ELR (cell line): ENCODE measurements around the gene SEPTIN2.
A peak's percentile ranks its signal among the peaks of the same experiment; 100 is the strongest.
"Not testable (repeated sequence)": the region's sequence is repeated elsewhere in the genome, so short reads cannot be mapped to it uniquely, and the experiment has no call there.

Source experiments
- DNase-seq: peaks from one replicate; pipeline ENCODE4 v3.0.0-alpha.2; 2015; ENCODE audit warnings: low read depth

Gene SEPTIN2

DNA sequence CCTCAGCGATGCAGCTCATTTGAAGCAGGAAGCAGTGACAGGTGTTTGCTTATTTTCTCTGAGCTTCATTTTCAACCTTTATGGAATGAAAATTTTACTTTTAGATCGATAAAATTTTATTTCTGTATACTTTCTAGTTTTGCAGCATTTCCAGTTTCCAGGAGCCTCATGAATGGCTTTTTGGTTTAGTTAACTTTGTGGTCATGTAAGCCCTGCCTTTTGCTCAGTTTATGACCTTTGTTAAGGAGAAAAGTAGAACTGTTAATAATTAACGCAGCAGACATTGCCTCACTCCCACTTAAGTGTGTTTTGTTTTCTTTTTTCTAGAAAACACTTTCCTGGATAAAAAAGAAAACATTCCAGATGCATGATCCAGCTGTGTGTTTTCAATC, 35.9 kb downstream of the SEPTIN2 start:
- no peak for DNase-seq

DNA sequence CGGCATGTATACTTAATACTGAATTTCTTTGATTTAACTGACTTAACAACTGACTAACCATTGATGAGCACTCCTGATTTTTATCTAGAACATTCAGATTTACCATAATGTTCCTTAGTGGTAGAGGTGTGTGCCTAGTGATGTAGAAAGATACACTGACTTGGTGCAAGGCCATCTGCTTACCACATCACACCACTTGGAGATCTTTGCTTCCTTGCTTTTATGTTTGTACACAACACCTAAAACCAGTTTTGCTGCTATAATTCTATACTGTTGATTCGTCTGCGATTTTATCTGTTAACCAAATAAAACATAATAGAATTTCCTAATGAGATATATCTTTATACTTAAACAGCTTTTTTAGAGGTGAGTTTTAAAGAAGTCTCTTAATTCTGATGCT, 36.5 kb downstream of the SEPTIN2 start:
- no peak for DNase-seq

DNA sequence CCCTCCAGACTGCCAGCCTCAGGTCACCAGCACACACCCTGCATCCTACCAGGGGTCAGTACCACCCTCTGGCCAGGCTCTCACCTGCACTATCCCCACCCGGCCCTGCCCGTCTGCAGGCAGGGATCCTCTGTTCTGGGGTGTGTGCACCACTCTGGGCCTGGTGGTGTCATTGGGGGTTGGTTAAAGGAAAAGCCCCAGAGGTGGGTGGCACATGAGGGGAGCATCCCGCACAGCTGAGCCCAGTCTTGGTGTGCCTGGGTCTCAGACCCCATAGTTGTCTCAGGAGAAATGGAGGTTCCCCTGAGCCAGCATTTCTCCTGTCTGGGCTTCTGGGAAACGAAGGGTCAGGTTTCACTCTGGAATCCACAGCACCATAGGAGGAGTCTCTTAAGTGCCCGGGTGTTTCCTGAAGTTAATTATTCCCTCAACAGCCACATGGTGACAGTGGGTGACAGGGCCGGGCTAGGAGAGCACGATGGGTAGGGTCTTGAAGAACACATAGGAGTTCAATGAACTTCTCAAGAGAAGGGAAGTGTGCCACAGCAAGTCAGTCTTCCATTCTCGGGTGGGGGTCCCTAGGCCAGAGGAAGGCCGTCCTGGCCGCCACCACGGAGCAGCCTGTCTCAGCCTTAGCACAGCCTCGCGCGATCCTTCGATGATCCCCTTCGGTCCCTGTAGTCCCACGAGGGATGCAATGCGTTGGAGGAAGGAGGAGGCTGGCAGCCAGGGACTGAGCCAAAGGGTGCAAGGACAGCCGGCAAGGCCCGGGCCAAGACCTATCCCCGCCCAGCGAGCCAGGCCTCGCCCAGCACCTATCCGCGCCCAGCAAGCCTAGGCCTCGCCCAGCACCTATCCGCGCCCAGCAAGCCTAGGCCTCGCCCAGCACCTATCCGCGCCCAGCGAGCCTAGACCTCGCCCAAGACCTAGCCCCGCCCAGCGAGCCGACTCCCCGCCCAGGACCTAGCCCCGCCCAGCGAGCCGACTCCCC, 39.2 kb downstream of the SEPTIN2 start:
- DNase-seq, result peak; percentile 87

DNA sequence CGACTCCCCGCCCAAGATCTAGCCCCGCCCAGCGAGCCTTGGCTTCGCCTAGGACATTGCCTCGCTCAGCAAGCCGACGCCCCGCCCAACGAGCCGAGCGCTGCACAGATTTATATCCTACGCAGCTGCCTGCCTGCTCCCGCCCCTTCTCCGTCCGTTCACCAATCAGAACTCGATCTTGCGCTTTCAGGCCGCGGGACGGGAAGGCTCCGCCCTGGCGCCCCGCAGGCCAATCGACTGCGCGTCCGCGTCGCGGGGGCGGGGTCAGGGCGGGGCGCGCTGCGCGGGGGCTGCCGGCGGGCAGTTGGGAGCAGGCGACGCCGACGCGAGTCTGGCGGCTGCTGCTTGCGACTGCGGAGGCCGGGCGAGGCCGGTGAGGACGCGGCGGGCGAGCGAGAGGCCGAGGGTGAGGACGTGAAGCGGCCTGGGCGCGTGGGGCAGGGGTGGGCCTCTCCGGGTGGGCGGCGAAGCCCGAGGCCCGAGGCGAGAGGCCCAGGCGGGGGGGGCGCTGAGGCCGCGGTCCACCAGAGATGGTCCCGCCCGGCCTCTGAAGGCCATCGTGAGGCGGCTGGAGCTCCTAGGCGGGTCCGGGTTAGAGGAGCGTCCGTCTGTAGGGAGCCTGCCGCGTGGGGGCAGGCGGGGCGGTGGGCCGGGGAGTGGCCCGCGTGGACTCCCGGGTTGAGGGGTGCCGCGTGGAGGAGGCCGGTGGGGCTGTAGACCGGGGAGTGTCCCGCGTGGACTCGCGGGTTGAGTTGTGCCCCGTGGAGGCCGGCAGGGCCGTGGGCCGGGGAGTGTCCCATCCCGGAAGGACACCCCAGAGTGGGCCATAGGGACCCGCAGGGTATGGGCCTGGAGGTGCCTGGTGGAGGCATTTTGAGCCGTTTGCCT, 40.5 kb downstream of the SEPTIN2 start, which contains the start of gene FARP2:
Gene FARP2 (plus strand): TSS at position 303 of the 888 bp plus-strand sequence. CDS start 16,823 bp downstream, outside the sequence.
- peak; percentile 98 for DNase-seq

DNA sequence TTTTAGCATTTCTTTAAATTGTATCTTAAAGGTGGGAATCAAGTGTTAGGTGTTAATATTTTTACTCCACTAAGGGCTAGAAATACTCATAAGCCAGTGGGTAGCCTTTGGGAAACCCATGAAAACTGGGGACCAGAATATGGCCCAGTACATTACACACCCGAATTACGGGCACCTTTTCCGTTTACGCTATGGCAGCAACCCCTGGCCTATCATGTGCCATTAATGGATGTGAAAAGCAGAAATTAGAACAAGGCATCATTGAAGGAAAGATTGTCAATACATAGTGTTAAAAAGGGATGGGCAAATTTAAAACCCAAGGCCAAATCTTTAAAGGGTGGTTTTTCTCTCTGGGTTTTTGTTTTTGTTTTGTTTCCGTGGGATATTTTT, 41.1 kb downstream of the SEPTIN2 start:
- DNase-seq, result peak; percentile 25

DNA sequence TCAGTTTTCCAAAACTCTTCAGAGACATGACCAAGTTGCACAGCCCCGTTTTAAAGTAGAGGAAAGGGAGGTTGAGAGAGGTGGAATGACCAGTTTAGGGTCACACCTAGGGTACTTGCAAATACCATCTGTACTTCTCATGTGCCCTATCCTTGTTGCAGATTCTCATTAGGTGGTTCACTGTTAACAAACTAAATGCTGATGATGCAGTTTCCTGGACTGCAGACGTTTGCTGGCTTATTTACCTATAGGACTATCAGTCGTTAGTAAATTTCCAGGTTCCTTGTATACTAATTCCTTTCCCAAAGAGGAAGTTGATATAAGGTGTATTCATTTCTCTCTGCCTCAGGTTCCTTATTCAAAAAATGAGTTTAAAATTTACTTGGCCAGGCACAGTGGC, 41.8 kb downstream of the SEPTIN2 start:
- DNase-seq, result no peak

DNA sequence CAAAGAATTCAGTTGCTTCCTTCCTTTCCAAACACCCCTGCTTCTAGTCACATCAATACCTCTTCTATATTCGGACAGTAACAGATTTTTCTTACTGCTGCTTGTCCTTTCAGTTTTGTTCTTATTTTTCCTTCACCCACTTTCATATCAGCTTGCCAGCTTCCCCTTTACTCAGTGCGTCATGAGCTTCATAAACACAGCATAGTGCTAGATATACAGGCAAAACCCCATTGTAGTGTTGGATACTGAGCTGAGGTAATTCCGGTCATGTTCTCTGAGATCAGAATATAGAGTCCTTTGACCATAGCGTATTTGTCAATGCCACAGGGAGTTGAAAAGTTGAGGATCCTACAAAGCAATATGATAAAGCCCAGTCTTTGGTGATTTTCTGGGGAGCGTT, 42.7 kb downstream of the SEPTIN2 start:
- no peak for DNase-seq

DNA sequence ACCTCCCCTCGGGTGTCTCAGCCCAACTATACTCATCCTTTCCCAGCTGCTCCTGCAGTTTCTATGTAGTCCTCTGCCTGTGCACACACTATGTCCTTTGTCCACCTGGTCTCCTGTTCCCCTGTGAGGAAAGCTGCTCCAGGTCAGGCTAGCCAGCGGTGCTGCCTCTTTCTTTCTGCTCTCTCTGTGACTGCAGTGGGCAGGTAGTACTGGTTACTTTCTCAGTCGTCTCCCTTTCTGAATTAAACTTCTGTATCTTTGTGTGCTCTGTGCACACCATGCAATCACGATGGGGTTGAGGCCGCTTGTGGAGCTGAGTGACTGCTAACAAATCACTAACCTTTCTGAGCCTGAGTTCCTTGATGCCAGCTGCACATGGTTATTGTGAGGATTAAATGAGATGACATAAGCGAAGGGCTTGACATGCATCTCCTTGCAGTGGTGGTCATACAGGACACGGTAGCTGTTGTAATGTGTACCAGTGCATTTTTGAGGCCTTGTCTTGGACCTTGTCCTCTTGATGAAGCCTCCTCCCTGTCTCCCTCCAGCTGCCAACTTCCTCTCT, 43.8 kb downstream of the SEPTIN2 start:
- no peak for DNase-seq

DNA sequence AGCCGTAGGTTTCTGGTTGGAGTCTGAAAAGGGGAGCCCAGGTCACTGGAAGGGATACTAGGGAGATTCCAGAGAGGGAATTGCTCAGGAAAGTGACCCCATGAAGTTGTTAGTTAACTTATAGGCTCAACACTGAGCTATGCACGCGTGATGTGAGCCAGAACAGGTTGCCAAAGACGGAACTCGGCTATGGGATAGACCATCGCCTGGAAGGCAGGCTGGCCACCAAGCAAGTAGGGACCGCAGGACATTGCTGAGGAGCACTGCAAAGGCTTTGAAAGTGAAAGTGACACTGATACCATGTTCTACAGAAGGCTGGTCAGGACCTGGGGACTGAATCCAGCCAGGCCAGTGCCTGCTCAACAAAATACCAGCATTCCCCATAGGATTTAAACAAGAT, 47.7 kb downstream of the SEPTIN2 start:
- no peak for DNase-seq

DNA sequence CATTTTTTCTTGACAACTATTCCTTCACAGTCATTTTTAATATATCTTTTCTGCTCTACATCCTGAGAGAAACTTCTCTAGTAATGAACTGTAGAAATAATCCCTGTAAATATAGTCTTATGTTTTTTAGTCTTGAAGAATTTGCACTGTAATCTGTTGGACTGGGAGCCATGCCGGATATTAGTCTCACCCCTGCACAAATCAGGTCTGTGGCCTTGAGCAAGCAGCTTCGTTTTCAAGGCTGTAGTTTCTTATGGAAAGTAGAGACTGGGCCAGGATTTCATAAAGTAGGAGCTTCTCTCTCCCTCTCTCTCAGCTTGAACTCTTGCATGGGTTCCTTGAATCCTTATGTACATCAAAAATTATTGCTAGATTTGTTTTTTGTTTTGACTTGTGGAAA, 49.1 kb downstream of the SEPTIN2 start:
- DNase-seq, result no peak

DNA sequence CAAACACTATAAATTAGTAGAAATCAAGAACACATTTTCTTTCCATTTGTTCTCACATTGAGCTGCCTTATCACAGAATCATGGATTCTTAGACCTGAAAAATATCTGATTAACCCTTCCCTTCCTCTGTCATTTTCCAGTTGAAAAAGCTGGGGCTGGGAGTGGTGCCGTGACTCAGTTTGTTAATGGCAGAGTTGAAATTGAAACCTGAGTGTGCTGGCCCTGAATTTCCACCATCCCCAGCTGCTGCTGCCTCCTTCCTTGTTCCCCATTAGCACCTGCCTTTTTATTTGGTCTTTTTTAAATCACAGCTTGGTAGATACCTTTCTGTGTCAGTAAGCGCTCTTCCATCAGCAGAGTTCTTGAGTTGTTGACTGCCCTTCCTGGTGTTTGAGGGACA, 51.0 kb downstream of the SEPTIN2 start:
- DNase-seq, result no peak

DNA sequence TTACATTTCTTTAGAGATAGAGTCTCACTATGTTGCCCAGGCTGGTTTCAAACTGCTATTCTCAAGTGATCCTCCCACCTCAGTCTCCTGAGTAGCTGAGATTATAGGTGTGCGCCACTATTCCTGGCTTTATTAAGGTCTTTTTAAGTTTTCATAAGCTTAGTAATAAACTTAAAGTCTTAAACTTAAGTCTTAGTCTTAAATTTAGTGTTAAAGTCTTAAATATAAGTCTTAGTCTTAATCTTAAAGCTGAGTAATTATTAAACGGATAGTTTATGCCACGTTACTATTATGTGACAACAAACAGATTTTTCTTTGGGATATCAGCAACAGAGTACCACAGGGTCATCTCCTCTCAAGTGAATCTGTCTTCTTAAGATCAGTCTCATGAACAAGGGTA, 52.9 kb downstream of the SEPTIN2 start:
- no peak for DNase-seq

DNA sequence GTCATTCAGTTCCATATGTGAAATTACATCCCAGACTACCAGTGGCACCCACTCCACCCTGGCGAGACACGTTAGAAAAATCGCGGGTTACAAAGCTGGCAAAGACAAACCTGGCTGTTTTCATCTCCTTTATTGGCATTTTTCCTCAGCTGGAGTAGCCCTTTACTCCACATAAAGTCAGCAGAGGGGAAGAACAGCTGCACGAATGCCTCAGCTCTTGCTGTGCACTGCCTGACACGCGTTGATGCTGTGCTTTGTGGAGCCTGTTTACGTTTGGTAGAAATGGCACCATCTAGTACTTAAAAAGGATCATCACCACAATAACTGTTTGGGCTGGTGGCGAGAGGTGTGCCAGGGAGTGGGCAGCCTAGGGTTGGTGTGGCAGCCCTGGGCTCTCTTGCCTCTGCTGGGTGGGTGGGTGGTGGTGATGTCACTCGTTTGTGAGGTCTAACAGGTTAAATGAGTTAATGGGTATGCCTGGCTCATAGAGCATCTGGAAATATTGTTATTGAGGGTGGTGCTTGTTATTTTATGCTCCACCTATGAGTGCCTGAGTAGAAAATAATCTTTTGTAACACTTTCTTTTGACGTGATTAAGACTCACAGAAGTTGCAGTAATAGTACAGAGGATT, 56.8 kb downstream of the SEPTIN2 start:
- DNase-seq, result no peak

DNA sequence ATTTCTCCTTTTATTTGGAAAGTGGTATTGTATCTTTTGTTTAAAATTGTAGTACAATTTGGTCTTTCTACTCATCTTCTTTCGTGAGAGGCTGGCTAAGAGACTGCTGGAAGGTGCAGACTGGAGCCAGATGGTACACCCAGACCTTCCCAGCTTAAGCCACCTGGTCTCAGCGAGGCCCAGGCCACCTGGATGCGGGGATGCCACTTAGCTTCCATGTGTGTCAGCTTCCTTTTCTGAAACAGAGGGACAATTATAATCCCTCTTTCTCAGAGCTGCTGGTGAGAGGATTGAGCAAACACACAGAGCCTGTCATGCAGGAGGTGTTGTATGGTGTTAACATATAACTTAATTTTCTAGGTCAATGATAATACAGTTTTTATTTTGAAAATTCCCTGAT, 57.7 kb downstream of the SEPTIN2 start:
- DNase-seq, result no peak

DNA sequence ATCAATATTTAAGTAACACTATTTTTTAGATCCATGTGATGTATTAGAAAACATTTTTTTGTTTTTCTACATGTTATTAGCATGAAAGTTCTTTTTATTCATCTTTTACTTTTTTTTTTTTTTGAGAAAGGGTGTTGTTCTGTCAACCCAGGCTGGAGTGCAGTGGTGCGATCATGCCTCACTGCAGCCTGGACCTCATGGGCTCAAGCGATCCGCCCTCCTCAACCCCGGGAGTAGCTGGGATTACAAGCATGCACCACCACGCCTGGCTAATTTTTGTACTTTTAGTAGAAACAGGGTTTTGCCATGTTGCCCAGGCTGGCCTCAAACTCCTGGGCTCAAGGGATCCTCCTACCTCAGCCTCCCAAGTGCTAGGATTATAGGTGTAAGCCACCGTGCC, 58.2 kb downstream of the SEPTIN2 start:
- not testable (repeated sequence) for DNase-seq

DNA sequence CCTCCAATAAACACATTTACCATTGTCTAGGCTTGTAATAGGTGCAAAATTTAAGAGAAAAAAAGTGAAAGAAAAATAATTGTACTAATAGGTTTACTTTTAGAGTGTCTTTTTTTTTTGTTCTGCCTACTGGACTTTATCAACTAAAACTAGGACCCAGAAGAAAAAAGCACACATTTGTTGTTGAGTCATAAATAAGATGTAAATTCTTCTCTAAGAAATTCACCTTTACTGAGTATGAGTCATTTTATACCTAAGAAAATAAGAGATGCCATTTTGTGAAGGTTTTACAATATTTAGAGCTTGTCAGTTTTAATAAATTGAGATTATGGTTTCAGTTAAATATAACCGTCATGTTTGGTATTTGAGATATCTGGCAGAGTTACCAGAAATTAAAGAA, 59.6 kb downstream of the SEPTIN2 start:
- no peak for DNase-seq

DNA sequence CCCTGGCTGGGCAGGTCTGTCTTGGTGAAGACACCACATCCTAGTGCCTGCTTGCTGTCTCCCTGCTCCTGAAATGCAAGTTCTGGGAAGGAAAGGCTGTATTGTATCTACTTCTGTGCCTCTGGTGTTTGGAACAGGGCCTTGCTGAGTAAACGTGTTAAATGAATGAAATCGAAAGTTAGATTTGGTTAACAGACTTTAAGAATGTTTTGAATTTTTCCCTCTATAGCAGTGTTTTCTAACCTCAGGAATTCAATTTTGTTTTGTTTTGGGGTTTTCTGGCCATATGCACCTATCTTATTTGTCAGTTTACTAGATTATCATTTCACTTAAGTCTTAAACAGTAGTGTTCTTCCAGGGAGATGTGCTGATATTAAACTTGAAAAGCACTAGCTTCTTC, 61.1 kb downstream of the SEPTIN2 start:
- DNase-seq, result no peak

DNA sequence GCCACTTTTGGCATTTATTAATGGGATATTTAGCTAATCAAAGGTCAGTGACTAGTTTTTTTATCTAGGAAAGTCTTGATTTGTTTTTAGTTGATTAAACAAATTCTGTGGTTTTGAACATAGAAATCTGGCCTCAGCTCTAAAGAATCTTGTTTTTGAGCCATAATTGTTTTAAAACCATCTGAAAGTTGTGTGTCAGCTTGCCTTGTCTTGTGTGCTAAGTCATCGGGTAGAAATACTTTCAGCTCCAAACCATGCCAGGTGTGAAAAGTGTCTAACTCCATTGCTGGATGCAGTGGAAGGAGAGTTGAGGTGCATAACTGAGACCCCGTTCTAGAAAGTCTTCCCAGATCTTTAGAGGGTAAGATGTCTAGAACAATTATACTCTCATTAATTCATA, 63.1 kb downstream of the SEPTIN2 start:
- DNase-seq, result no peak

DNA sequence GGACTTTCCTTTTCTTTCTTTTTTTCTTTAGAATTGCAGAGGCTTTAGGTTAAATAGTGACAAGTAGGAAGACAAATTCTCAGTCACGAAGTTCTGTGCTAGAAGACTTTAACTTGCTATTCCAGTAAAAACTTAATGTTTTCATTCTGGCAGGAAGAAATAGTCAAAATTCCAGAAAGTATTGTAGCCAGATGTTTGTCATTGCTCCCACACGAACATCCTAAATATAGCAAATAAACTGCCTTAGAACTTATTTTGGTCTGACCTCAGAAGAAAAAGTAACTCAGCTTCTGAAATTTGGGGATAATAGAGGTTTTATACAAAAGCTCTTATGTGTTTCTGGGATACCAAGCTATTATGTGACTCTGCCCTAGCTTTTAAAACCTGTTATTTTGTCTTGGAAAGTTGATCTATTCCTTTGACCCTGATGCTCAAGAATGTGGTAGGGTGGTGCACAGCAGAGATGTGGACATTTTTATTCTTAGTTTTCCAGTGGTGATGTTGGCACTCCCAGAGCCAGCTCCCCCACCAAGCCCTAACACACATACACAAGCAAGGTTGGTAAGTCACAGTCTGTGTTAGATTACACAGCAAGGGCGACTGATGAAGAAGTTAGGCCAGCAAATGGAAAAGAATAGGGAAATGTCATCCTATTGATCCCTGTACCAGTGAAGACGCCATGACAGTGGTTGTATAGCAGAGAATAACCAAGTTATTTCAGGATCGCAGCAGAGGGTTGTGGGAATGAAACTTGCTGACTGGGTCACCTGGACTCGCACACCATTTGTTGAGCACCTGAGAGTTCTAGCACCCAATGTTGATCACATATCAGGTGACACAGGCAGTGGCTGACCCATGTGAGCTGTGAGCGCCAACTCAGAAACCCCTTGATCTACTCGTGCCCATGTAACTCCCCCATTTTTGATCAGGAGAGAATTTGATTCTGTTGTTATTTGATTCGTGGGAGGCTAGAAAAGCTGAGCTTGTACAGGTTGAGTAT, 64.1 kb downstream of the SEPTIN2 start:
- no peak for DNase-seq

DNA sequence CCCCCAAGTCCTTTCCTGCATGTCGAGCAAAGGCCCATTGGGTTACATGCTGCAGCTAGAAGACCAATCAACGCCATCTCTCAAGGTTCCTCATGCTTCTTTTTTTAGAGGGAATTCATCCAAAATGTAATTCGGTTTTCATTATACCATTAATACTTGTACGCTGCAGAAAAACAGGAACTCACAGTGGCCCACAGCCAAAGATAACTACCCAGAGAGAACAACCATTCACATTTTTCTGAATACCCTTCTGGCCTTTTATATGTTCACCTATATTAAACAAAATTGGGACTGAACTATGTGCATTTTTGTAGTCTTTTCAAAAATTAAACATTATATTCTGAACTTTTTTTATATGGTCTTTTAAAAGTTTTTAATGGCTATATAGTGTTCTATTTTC, 66.1 kb downstream of the SEPTIN2 start:
- no peak for DNase-seq

DNA sequence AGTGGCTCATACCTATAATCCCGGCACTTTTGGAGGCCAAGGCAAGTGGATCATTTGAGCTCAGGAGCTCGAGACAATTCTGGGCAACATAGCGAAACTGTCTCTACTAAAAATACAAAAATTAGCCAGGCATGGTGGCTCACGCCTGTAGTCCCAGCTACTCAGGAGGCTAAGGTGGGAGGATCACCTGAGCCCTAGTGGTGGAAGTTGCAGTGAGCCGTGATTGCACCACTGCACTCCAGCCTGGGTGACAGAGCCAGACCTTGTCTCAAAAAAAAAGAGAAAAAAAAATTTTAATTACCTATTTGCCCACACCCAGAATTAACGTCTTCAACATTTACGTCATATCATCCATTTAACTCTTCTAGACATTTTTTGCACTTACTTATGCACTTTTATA, 69.7 kb downstream of the SEPTIN2 start:
- DNase-seq, result not testable (repeated sequence)
